A549 treated with AZD9567 at 1 μM for 4 hours (cell line): Measurements from ENCODE around the gene SIAH1. TPM values are rescaled to one million over a fixed set of nuclear protein-coding genes. Genes with fewer than 3 reads are reported as not detected.

Experiments used
- total RNA-seq: library from RNA; stranded (reverse); fragments of 200-300 nt; extraction: Qiagen RNA extraction; gene quantifications from 5 replicates; pipeline ENCODE4 v1.2.3, GENCODE V29; 2022; ENCODE audit not compliant: insufficient read depth

SIAH1 gene, protein sequence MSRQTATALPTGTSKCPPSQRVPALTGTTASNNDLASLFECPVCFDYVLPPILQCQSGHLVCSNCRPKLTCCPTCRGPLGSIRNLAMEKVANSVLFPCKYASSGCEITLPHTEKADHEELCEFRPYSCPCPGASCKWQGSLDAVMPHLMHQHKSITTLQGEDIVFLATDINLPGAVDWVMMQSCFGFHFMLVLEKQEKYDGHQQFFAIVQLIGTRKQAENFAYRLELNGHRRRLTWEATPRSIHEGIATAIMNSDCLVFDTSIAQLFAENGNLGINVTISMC
- 11.3 to 14.6 TPM (median 14.0 TPM) in 5 replicates for total RNA-seq

DNA sequence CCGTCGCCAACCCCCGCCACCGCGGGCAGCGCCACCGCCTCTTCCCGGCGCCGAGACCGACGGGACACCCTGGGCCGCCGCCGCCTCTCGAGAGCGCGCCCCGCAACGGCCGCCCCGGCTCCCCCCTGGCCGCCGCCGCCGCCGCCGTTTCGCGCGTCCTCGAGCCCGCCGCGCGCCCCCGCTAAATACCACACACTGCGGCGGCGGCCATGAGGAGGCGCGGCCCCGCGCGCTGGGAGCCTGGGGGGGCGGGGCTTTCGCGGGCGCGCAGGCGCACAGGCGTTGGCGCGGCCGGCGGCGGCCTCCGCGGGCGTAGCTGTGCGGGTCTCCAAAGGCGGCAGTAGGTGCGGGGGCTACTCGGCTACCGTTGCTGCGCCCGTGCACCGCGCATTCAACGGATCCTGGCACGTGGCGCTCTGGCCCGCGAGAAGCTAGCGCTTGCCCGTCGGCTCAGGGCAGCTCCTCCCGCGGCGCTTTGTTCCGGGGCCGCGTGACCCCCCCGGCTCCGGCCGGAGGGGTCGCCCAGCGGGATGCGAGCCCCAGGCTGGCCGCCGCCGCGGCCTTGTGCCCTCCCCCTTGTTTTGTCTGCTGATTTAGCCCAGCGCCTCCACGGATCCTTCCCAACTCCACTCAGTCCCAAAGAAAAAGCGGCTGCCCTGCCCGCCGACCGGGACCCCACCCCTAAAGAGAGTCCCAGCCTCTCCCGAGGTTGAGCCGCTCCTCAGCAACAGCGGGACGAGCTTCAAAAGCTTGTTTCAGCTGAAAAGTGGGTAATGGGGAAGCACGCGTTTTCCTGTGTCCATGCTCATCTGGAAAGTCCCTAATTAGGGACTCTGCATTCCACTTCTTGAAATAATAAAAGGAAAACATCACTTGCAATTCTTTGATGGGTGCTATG is at the start of gene SIAH1:
Gene SIAH1 (minus strand): TSS at position 161 of the 898 bp plus-strand sequence. CDS start 22,985 bp downstream, outside the sequence.

Other genes with a start within 250 kb of the SIAH1 start
- gene ABCC12, start 229.4 kb downstream of the SIAH1 start, total RNA-seq = 0.01 to 0.05 TPM (median 0.04 TPM) in 4 of 5 replicates, not detected in the other
- gene LONP2, start 141.1 kb downstream of the SIAH1 start, total RNA-seq = 24.1 to 42.5 TPM (median 29.5 TPM) in 5 replicates
- 0.03 to 0.10 TPM (median 0.06 TPM) in 4 of 5 replicates, not detected in the other for gene ABCC11, start 137.9 kb downstream of the SIAH1 start, total RNA-seq
- 19.3 to 24.0 TPM (median 21.8 TPM) in 5 replicates for gene N4BP1, start 224.8 kb upstream of the SIAH1 start, total RNA-seq